ENCODE results near the gene OR5L2. TPM values are rescaled to one million over a fixed set of nuclear protein-coding genes. Genes with fewer than 3 reads are reported as not detected.

The OR5L2 gene
- total RNA-seq, 1 experiment from 2014 or later, result not detected

- CTCF ChIA-PET, result no interaction called here
- Mint-ChIP-seq H3K36me3 (ENCODE audit: insufficient read depth, unreplicated experiment) (no peaks in the 10 kb centered on the region), H3K4me3 (ENCODE audit: unreplicated experiment) (no peak within 1 kb of the TSS), H3K27ac (ENCODE audit: unreplicated experiment) (no peak within 1 kb of the TSS), H3K4me1 (ENCODE audit: low read depth, unreplicated experiment) (no peaks in the 10 kb centered on the region), H3K9me3 (ENCODE audit: unreplicated experiment) (no peaks in the 10 kb centered on the region), H3K27me3 (ENCODE audit: insufficient read depth, unreplicated experiment) (no peaks in the 10 kb centered on the region)
- TF ChIP-seq, protein P1, sequence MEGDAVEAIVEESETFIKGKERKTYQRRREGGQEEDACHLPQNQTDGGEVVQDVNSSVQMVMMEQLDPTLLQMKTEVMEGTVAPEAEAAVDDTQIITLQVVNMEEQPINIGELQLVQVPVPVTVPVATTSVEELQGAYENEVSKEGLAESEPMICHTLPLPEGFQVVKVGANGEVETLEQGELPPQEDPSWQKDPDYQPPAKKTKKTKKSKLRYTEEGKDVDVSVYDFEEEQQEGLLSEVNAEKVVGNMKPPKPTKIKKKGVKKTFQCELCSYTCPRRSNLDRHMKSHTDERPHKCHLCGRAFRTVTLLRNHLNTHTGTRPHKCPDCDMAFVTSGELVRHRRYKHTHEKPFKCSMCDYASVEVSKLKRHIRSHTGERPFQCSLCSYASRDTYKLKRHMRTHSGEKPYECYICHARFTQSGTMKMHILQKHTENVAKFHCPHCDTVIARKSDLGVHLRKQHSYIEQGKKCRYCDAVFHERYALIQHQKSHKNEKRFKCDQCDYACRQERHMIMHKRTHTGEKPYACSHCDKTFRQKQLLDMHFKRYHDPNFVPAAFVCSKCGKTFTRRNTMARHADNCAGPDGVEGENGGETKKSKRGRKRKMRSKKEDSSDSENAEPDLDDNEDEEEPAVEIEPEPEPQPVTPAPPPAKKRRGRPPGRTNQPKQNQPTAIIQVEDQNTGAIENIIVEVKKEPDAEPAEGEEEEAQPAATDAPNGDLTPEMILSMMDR (IDR thresholded peaks at IDR 0.05; ENCODE audit: insufficient read depth in 1 of 2, low read depth in 1 of 2, low read length in 1 of 2, severe bottlenecking in 1 of 2, unreplicated experiment in 1 of 2), result no peak
- no TSS peak for BruUV-seq (replicated peaks)
- Histone ChIP-seq H3K4me1 (no peaks in the 10 kb centered on the region), H3K9me3 (no peaks in the 10 kb centered on the region), H3K27me3 (replicated peaks; ENCODE audit: control insufficient read depth, insufficient read depth, low read length) (no peaks in the 10 kb centered on the region), H3K4me3 (ENCODE audit: low read depth, low read length) (no peak within 1 kb of the TSS), H3K36me3 (ENCODE audit: control insufficient read depth, insufficient read depth, low read length) (no peaks in the 10 kb centered on the region)
- no peak for DNase-seq
- intact Hi-C loops (cut with micrococcal nuclease; ENCODE audit: unreplicated experiment), result loop anchor here (10.0 kb wide), 1 partner anchor 65 kb away; the partner anchor contains the start of gene TRIM51
- POLR2A ChIA-PET, result no interaction called here
Observed at GRCh38 chr11:55819330-55819729, 7.7 kb upstream of the OR5L2 start, which contains the start of gene OR5D18. Gene OR5D18 (plus strand): TSS chr11:55819630. CDS start chr11:55819630, 0 bp downstream.

DNA sequence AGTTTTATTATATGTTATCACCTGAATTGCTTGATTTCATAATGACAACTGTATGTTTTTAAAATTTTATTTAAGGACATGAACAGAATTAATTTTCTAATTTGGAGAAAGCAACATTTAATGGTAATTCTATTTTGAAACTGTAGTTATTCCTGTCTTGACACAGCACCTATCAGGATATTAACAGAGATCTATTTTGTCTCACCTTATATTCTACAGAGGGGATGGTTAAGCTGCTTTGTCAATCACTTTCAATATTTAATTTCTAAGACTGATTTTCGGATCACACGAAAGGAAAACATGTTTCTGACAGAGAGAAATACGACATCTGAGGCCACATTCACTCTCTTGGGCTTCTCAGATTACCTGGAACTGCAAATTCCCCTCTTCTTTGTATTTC lies 11.4 kb downstream of the OR5L2 start, which contains the start of gene OR5D16:
OR5D16 (plus strand) TSS at position 301 of the 400 bp plus-strand sequence; CDS start at position 301, 0 bp downstream.
- CTCF ChIA-PET, result no interaction called here
- intact Hi-C loops (cut with micrococcal nuclease; ENCODE audit: unreplicated experiment), result no loop called here
- H3K4me3 ChIP-seq (ENCODE audit: low read depth, low read length), result no peak within 1 kb of the TSS

GRCh38 chr11:55847453-55847852 lies 20.4 kb downstream of the OR5L2 start:
- no peaks in the 10 kb centered on the region for H3K36me3 Mint-ChIP-seq (ENCODE audit: insufficient read depth, unreplicated experiment)
- intact Hi-C loops (cut with micrococcal nuclease; ENCODE audit: unreplicated experiment), result no loop called here
- no peak overlapping the region for H3K27ac Mint-ChIP-seq (ENCODE audit: unreplicated experiment)

More for the DNA sequence above, 11.4 kb downstream of the OR5L2 start, which contains the start of gene OR5D16:
- H3K36me3 Mint-ChIP-seq (ENCODE audit: insufficient read depth, unreplicated experiment), result no peaks in the 10 kb centered on the region
- no peaks in the 10 kb centered on the region for H3K4me1 Mint-ChIP-seq (ENCODE audit: low read depth, unreplicated experiment)
- H3K4me3 Mint-ChIP-seq (ENCODE audit: unreplicated experiment), result no peak within 1 kb of the TSS
- POLR2A ChIA-PET, result no interaction called here
- H3K9me3 ChIP-seq, result no peaks in the 10 kb centered on the region
- H3K27me3 ChIP-seq (replicated peaks; ENCODE audit: control insufficient read depth, insufficient read depth, low read length), result no peaks in the 10 kb centered on the region
- no TSS peak for BruUV-seq (replicated peaks)
- DNase-seq, result no peak
- TF ChIP-seq, protein P1 (IDR thresholded peaks at IDR 0.05; ENCODE audit: insufficient read depth in 1 of 2, low read depth in 1 of 2, low read length in 1 of 2, severe bottlenecking in 1 of 2, unreplicated experiment in 1 of 2), result no peak
- no peak within 1 kb of the TSS for H3K27ac Mint-ChIP-seq (ENCODE audit: unreplicated experiment)
- no peaks in the 10 kb centered on the region for H3K9me3 Mint-ChIP-seq (ENCODE audit: unreplicated experiment)
- no peaks in the 10 kb centered on the region for H3K36me3 ChIP-seq (ENCODE audit: control insufficient read depth, insufficient read depth, low read length)
- H3K27me3 Mint-ChIP-seq (ENCODE audit: insufficient read depth, unreplicated experiment), result no peaks in the 10 kb centered on the region
- H3K4me1 ChIP-seq, result no peaks in the 10 kb centered on the region

More at GRCh38 chr11:55847453-55847852, 20.4 kb downstream of the OR5L2 start:
- no peaks in the 10 kb centered on the region for H3K9me3 Mint-ChIP-seq (ENCODE audit: unreplicated experiment)
- H3K27me3 ChIP-seq (replicated peaks; ENCODE audit: control insufficient read depth, insufficient read depth, low read length), result no peaks in the 10 kb centered on the region
- H3K4me3 Mint-ChIP-seq (ENCODE audit: unreplicated experiment), result no peak overlapping the region
- no peaks in the 10 kb centered on the region for H3K4me1 ChIP-seq
- no peak overlapping the region for H3K4me3 ChIP-seq (ENCODE audit: low read depth, low read length)
- no TSS peak for BruUV-seq (replicated peaks)
- H3K9me3 ChIP-seq, result no peaks in the 10 kb centered on the region
- H3K4me1 Mint-ChIP-seq (ENCODE audit: low read depth, unreplicated experiment), result no peaks in the 10 kb centered on the region
- ChIA-PET CTCF (no interaction called here), POLR2A (no interaction called here)
- TF ChIP-seq, protein P1 (IDR thresholded peaks at IDR 0.05; ENCODE audit: insufficient read depth in 1 of 2, low read depth in 1 of 2, low read length in 1 of 2, severe bottlenecking in 1 of 2, unreplicated experiment in 1 of 2), result no peak
- H3K36me3 ChIP-seq (ENCODE audit: control insufficient read depth, insufficient read depth, low read length), result no peaks in the 10 kb centered on the region
- DNase-seq, result no peak
- no peaks in the 10 kb centered on the region for H3K27me3 Mint-ChIP-seq (ENCODE audit: insufficient read depth, unreplicated experiment)
